Adipocyte (in vitro differentiated cells): ENCODE measurements around the gene TACC2.

ENCODE experiments used
- DNase-seq: peaks from one replicate; pipeline ENCODE4 v3.0.0-alpha.2; 2015; ENCODE audit warnings: low read depth
- H3K27me3 ChIP-seq: replicated peaks from 2 replicates; pipeline ENCODE4 v1.7.0; 2013; ENCODE audit warnings: mild to moderate bottlenecking, low read length, moderate library complexity; ENCODE audit not compliant: control insufficient read depth, insufficient read depth
- H3K36me3 ChIP-seq: 2 replicates; pipeline ENCODE4 v1.7.0; 2013; ENCODE audit warnings: low read length, mild to moderate bottlenecking, moderate library complexity; ENCODE audit not compliant: control insufficient read depth, insufficient read depth, severe bottlenecking
- H3K4me1 ChIP-seq: 2 replicates; pipeline ENCODE4 v1.7.0; 2013; ENCODE audit warnings: mild to moderate bottlenecking, low read length, moderate library complexity; ENCODE audit not compliant: control insufficient read depth, insufficient read depth
- H3K4me3 ChIP-seq: 2 replicates; pipeline ENCODE4 v1.7.0; 2013; ENCODE audit warnings: mild to moderate bottlenecking, low read length, moderate library complexity
- H3K9ac ChIP-seq: 2 replicates; pipeline ENCODE4 v1.7.0; 2013; ENCODE audit warnings: mild to moderate bottlenecking, low read length, moderate library complexity
- H3K9me3 ChIP-seq: 2 replicates; pipeline ENCODE4 v1.7.0; 2013; ENCODE audit warnings: mild to moderate bottlenecking, low read length, moderate library complexity; ENCODE audit not compliant: control insufficient read depth

The TACC2 gene

GRCh38 chr10:122116331-122116730 lies 127.4 kb downstream of the TACC2 start:
- Histone ChIP-seq H3K9ac (no peak overlapping the region), H3K4me1 (peaks cover 34% of the 10 kb centered on the region), H3K9me3 (no peaks in the 10 kb centered on the region), H3K4me3 (no peak overlapping the region), H3K27me3 (no peaks in the 10 kb centered on the region), H3K36me3 (no peaks in the 10 kb centered on the region)
- no peak for DNase-seq

GRCh38 chr10:122117475-122117874 lies 128.5 kb downstream of the TACC2 start:
- H3K4me3 ChIP-seq: no peak overlapping the region
- H3K27me3 ChIP-seq: no peaks in the 10 kb centered on the region
- H3K9me3 ChIP-seq: no peaks in the 10 kb centered on the region
- DNase-seq: no peak
- H3K9ac ChIP-seq: no peak overlapping the region
- H3K4me1 ChIP-seq: peaks cover 28% of the 10 kb centered on the region
- H3K36me3 ChIP-seq: no peaks in the 10 kb centered on the region

DNA sequence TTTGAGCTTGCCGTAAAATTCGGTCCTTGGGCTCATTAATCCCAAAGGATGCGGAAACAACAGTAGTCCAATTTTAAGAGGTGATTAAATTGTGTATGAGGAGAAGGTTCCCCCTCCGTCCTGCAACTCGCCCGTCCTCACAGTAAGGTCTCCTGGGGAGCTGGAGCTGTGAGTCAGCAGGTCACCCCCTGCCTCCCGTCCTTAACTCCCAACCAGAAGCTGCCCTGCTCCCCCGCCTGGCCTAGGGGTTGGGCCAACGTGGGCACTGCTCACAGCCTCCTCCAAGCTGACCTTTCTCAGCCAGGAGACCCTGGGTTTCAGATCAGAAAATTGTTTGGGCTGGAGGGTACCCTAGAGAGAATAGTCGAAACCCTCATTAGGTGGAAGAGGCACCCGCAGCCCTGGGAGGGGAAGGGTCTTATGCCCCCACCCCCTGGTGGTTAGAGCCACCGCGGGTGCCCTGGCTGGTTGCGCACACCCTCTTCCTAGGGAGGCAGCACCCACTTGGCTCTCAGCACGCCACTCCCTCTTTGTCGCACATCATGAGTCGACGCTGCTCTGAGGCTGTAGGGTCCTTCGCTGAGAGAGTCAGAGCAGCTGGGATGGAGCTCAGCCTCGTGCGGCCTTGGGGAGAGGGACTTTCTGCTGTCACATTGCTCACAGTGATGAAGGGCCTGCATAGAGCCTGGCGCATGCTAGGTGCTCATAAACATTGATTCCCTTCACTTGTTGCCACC lies 131.2 kb downstream of the TACC2 start:
- Histone ChIP-seq H3K9ac (no peak overlapping the region), H3K4me3 (no peak overlapping the region), H3K4me1 (peaks cover 15% of the 10 kb centered on the region), H3K9me3 (no peaks in the 10 kb centered on the region), H3K27me3 (no peaks in the 10 kb centered on the region), H3K36me3 (no peaks in the 10 kb centered on the region)
- DNase-seq: no peak

GRCh38 chr10:122121059-122121458 lies 132.1 kb downstream of the TACC2 start:
- Histone ChIP-seq H3K4me3 (no peak overlapping the region), H3K4me1 (peaks cover 6% of the 10 kb centered on the region), H3K9me3 (no peaks in the 10 kb centered on the region), H3K9ac (no peak overlapping the region), H3K36me3 (no peaks in the 10 kb centered on the region), H3K27me3 (no peaks in the 10 kb centered on the region)
- DNase-seq: no peak

DNA sequence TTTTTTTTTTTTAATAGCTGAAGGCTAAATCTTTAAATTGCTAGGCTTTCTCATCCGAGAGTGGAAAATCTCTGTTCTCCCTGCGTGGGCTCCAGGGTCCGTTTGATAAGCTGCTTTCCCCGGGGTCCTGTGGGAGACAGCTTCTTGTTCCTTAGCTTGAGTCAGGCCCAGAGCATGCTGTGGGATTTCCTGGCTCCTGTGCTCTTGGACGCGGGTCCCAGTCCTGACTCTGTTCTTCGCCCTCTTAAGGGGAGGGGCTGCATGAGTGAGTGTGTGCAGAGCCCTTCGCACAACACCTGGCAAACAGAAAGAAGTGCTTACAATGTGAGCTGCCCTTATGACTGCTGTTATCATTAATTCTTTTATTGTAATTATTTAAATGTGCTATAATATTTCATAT lies 133.5 kb downstream of the TACC2 start:
- Histone ChIP-seq H3K4me3 (no peak overlapping the region), H3K27me3 (no peaks in the 10 kb centered on the region), H3K9me3 (no peaks in the 10 kb centered on the region), H3K4me1 (peaks cover 12% of the 10 kb centered on the region), H3K36me3 (no peaks in the 10 kb centered on the region), H3K9ac (no peak overlapping the region)
- no peak for DNase-seq

GRCh38 chr10:122123186-122123585 lies 134.2 kb downstream of the TACC2 start:
- Histone ChIP-seq H3K36me3 (no peaks in the 10 kb centered on the region), H3K27me3 (no peaks in the 10 kb centered on the region), H3K9me3 (no peaks in the 10 kb centered on the region), H3K4me1 (peaks cover 19% of the 10 kb centered on the region), H3K9ac (no peak overlapping the region), H3K4me3 (no peak overlapping the region)
- no peak for DNase-seq

GRCh38 chr10:122124342-122124741 lies 135.4 kb downstream of the TACC2 start:
- H3K9me3 ChIP-seq: no peaks in the 10 kb centered on the region
- no peaks in the 10 kb centered on the region for H3K36me3 ChIP-seq
- DNase-seq: no peak
- H3K27me3 ChIP-seq: no peaks in the 10 kb centered on the region
- no peak overlapping the region for H3K4me3 ChIP-seq
- no peak overlapping the region for H3K9ac ChIP-seq
- H3K4me1 ChIP-seq: peaks cover 26% of the 10 kb centered on the region

DNA sequence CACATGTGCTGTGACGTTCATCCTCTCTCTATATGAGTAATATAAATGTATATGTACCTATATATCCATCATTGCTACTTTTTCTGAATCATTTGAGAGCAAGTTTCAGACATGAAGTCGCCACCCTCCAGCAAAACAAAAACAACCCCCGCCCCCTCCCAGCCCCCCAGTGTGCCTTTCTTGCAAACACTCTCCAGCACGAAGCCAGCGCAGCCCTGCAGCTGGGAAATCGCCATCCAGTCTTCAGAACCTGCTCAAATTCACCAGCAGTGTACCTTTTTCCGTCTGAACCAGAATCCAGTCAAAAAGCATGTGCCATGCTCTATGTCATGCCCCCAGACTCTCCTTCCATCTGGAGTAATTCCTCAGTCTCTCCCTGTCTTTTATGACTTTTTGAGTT lies 135.8 kb downstream of the TACC2 start:
- no peaks in the 10 kb centered on the region for H3K27me3 ChIP-seq
- H3K4me3 ChIP-seq: no peak overlapping the region
- no peaks in the 10 kb centered on the region for H3K36me3 ChIP-seq
- peaks cover 26% of the 10 kb centered on the region for H3K4me1 ChIP-seq
- H3K9ac ChIP-seq: no peak overlapping the region
- no peaks in the 10 kb centered on the region for H3K9me3 ChIP-seq
- DNase-seq: no peak

DNA sequence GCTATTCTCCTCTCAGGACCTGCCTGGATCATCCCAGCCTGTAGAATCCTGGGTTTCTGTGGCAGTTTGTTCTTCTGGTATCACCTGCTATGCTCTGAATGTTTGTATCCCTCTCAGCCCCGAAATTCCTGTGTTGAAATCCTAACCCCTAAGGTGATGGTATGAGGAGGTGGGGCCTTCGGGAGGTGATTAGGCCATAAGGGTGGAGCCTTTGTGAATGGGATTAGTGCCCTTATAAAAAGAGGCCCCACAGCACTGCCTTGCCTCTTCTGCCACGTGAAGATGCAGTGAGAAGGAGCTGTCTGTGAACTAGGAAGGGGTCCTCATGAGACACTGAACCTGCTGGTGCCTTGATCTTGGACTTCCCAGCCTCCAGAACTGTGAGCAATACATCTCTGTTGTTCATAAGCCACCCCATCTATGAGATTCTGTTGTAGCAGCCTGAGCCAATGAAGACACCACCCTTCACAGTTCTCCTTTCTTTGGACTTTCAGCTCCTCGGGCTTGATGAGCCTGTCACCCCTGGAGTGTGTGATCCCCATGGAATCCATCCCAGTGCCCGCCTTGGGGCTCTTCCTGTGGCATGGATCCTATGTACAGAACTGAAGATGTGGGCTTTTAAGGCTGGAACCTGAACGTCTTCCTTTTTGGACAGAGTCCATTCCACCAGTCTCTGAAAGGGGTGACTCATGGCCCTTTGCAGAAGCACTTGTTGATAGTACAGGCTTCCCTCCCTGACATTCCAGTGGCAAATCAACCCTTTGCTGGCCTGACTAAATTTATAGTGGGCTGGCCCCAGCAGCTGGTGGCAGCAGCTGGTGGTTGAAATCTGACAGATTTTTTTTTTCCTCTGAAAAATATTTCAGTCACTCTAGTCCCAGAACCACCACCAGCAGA lies 138.0 kb downstream of the TACC2 start:
- no peak overlapping the region for H3K9ac ChIP-seq
- DNase-seq: peak; percentile 86
- H3K4me3 ChIP-seq: no peak overlapping the region
- H3K27me3 ChIP-seq: no peaks in the 10 kb centered on the region
- H3K9me3 ChIP-seq: no peaks in the 10 kb centered on the region
- H3K4me1 ChIP-seq: peaks cover 26% of the 10 kb centered on the region
- H3K36me3 ChIP-seq: no peaks in the 10 kb centered on the region

DNA sequence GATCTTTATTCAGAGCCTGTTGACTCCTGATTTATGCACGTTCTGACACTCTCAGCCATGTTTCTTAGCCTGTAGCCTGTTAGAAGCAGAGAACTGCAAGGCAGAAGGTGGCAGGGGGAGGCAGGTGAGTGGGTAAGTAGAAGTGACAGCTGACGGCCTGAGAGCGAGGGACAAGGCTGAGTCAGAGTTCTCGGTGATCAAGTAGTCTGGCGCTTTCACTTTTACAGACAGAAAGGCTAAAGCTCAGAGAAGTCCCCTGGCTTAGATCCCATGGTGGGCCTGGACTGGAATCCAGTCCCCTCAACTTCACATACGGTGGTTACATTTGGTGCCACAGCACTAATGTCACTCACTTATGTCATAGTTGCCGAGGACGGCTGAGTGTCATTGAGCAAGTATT lies 139.0 kb downstream of the TACC2 start:
- Histone ChIP-seq H3K27me3 (no peaks in the 10 kb centered on the region), H3K9ac (peak overlapping the region; percentile 2), H3K9me3 (no peaks in the 10 kb centered on the region), H3K36me3 (no peaks in the 10 kb centered on the region), H3K4me1 (peaks cover 21% of the 10 kb centered on the region), H3K4me3 (peak overlapping the region; percentile 64)
- peak; percentile 78 for DNase-seq

DNA sequence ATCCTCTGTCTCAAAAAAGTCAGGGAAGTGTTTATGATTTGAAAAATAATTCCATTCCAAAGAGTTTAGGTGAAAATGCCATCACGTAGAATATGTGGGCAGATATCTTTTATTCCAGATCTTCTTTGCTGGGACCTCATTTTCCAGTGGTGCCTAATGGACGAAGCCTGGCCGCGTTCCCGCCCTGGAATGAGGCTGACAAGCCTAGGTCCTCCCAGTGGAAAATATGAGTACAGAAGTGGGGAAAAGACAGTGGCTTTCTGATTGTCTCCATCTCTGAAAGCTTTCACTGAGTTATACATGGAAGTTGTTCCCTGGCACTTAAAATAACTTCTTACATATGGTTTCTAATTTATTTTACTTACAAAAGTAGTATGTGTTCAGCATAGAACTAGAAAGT lies 139.4 kb downstream of the TACC2 start:
- no peaks in the 10 kb centered on the region for H3K36me3 ChIP-seq
- H3K4me3 ChIP-seq: peak overlapping the region; percentile 64
- peak; percentile 81 for DNase-seq
- H3K27me3 ChIP-seq: no peaks in the 10 kb centered on the region
- H3K9me3 ChIP-seq: no peaks in the 10 kb centered on the region
- H3K4me1 ChIP-seq: peaks cover 21% of the 10 kb centered on the region
- peak overlapping the region; percentile 2 for H3K9ac ChIP-seq
